Hindlimb muscle (tissue), 1 donor: ENCODE measurements around the gene PDSS2. TPM values are rescaled to one million over a fixed set of nuclear protein-coding genes. Genes with fewer than 3 reads are reported as not detected.
"Not testable (repeated sequence)": the region's sequence is repeated elsewhere in the genome, so short reads cannot be mapped to it uniquely, and the experiment has no call there.

ENCODE experiments used
- DNase-seq: peaks from one replicate; pipeline ENCODE4 v3.0.0-alpha.2; 2013
- polyA plus RNA-seq: library from polyadenylated mRNA; unstranded; fragments of 120-200 nt; gene quantifications from one replicate; pipeline ENCODE4 v1.2.1, GENCODE V29; 2013; ENCODE audit not compliant: insufficient read length

PDSS2 gene
- polyA plus RNA-seq, 1 donor = 8.8 TPM

DNA sequence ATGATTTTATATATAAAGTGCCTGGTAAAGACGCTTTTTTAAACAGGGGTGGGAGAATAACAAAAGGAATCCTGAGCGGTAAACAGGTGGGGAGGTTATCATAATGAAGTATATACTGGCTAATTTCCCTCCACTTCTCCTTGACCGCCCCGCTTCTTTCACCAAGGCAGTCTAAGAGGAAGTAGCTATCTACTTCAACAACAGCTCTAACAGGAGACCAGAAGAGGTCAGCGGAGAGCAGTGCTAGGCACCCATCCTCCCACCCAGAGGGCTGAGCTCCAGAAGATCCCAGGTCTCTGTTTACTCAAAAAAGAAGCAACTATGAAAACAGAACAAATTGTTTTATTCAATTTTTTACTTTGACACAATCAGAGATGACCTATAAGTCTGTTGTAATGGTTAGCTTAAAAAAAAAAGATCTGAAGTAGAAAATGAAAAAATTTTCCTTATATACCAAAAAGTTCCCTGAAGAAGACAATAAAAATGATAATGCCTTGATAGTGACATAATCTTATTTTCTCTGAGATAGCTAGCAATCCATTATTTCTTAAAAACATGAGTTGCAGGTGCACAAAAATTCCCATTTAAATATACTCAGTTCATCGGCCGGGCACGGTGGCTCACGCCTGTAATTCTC lies 141.1 kb downstream of the PDSS2 start:
- peak; percentile 63 for DNase-seq

DNA sequence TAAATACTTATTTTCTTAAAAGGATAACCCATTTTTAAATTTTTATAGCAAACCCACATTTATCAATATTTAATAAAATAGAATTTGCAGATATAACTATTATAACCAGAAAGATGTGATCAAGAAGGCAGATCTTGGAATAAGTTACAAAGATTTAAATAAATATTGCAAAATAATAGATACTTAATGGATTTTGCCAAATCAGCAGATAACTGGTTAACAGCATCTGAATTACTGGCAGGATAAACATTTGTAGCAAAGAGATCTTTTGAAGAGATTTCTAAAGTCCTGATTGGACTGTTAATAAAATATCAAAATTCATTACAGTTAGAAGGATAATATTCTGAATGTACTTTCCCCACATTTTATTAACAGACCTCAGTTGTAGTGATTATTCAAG lies 144.2 kb downstream of the PDSS2 start:
- DNase-seq = no peak

DNA sequence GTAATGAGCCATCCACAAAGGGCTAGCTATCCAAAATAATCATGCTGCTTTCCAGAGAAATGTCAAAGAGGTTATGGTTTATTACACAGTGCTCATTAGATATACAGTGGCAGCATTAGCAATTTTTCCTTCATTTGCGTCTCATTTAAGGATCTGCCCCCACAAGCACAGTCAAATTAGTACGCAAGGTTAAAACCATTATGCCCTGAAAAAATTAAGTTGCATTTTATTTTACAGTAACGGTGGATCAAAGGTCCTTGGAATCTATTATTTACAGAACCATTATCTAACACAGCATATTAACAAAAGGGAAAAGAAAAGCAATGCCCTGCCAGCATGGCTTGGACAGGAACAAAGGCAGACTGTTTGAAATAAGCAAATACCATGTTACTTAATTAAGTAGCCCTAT lies 144.8 kb downstream of the PDSS2 start:
- no peak for DNase-seq

DNA sequence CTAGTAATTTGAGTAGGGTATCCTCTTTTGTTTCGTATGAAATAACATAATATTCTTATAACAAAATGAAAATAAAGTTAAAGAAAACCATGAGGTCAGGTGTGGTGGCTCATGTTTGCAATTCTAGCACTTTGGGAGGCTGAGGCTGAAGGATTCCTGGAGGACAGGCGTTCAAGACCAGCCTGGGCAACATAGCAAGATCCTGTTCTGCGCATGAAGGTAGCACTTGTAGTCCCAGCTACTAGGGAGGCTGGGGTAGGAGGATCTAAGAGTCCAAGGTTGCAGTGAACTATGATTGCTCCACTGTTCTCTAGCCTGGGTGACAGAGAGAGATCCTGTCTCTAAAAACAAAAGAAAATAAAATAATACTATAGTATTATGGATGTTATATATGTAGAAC lies 145.6 kb downstream of the PDSS2 start:
- no peak for DNase-seq

DNA sequence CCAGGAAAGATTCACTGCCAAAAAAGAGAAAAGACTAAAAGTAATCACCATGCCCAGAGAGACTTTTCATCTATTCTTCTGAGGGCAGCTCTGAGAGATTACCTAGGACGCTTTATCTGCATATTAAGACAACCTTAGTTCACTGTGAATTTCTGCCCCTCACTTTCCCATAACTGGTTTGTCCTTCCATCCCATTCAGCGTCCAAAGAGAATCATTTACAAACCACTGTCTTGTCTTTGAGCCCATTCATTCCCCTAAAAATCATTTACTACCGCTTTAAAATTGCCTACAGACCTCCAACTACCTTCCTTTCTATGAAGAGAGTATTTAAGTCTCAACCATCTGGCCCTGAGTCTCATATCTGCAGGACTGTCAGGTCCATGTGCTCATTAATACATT lies 149.0 kb downstream of the PDSS2 start:
- DNase-seq = no peak

DNA sequence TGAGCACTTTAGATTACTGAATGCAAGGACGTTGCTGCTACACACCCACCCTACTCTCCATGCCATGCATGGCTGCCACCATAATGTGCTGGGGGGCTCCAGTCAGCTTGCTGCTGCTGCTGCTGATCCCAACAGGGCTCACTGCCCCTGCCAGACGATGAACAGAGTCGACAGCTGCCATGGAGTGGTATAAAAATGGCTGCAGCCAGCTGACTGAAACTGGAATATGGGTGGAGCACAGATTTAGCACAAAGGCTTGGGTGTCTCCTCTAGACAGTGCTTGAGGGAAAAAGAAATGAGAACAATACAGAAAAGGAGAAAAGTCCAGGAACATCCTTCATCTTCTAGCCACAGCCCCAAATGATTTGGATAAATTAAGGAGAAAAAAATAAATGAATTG lies 150.7 kb downstream of the PDSS2 start:
- DNase-seq = no peak

DNA sequence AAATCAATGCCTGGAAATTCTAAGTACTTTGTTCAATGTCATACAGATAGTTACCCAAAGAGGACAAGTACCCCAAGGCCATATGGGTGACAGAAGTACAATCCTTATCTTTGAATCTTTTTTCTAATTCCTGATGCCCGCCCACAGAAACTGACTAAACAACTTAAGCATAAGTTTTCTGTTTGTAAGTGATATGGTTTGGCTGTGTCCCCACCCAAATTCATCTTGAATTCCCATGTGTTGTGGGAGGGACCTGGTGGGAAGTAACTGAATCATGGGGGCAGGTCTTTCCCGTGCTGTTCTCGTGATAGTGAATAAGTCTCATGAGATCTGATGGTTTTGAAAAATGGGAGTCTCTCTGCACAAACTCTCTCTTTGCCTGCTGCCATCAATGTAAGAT lies 153.4 kb downstream of the PDSS2 start:
- DNase-seq = not testable (repeated sequence)

DNA sequence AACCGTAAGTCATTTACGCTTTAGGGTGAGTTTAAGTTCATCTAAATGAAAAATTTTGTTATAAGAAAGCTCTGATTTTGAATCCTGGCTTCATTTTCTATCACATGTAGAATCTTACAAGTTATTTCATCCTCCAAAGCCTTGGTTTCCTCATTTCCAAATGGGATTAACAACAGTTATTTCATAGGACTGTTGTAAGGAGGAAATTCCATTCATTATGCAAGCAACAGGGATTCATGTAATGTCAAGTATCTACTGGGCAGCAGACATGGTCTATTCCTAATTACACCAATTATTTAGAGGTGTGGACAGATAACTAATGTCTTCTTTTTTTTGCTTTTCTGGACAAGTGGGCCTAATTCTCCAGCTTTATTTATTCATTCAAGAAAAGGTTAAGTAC lies 154.0 kb downstream of the PDSS2 start:
- DNase-seq = no peak

DNA sequence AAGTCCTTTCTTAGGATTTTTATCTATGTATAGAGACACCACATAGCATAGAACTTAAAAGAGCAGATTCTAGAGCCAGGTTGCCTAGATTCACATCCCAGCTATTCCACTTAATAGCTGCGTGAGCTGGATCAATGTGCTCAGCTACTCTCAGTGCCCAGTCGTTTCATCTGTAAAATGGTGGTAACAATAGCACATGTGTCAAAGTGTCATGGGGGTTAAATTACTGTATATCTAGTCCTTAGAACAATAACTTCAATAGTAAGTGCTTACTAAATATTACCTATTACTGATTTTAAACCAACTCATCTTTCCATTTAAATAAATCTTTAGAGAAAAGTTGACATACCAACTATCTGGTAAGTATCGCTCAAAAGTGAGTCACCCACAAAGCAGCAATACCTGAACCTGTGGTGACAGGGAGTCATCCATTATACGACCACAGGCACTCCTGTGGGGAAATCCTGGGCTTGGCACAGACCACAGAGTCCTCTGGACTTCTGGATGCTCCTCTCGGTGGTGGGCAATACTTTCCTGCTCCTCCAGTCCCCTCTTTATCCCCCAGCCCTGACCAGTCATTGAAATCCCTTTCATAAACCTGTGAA lies 154.8 kb downstream of the PDSS2 start:
- DNase-seq = no peak

DNA sequence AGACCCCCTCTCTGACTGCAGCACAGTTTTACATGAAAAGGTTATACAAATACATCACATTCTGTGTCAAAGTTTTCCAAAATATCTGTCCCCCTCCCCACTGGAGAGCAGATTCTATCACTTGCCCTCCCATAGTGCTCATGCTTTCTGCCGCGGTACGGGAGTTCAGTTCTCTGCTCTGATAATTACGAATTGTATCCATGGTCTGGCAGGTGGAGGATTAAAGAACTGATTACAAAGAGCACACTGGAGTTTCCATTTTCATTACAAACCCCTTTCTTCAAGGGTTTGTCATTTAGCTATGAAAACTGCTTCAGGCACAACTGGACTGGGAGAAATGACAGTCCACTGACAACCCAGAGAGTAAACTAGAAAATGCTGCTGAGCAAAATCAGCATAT lies 166.0 kb downstream of the PDSS2 start:
- no peak for DNase-seq

DNA sequence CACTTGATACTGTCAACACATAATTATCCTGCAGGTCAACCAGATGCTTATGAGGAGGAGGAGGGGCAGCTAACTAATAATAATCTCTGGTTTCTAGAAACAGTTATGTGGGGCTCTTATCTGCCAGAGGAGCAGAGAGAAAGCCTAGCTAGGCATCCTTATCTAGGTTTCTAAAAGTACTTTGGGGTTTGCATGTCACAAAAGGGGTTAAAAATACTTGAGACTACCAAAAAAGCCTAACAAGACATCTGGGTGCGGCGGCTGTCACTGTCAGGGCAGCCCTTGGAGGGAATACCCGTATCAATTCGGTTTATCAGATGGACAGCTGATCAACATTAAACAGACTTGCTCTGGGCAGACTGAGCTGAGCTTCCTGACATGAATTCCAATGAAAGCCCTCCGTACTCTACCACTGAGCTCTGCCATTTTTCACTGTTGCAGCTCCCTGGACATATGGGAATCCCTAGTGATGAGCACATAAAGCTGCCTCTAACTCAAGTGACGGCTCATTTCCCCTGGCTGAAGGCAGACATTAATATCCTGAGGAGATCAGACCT lies 166.6 kb downstream of the PDSS2 start:
- DNase-seq = no peak

DNA sequence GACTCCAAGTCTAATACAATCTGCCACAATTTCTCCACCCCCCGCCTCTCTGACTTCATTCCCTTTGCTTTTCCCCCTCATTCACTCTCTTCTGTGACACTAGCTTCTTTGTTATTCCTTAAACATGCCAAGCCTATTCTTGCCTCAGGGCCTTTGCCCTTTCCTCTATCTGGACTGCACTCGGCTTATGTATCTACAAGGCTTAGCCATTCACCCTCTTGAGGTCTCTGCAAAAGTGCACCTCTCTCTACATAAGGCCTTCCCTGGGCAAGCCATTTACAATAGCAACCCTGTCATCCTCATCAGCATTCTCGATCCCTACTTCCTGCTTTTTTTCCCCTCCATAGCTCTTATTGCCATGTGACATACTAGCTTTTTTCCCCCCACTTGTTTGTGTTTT lies 168.9 kb downstream of the PDSS2 start:
- no peak for DNase-seq

DNA sequence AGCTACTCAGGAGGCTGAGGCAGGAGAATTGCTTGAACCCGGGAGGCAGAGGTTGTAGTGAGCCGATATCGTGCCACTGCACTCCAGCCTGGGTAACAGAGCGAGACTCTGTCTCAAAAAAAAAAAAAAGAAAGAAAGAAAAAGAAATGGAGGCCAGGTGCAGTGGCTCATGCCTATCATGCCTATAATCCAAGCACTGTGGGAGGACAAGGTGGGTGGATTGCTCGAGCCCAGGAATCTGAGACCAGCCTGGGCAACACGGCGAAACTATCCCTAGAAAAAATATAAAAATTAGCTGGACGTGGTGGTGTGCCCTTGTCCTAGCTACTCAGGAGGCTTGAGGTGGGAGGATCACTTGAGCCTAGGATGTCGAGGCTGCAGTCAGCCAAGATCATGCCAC lies 170.1 kb downstream of the PDSS2 start:
- DNase-seq = not testable (repeated sequence)

DNA sequence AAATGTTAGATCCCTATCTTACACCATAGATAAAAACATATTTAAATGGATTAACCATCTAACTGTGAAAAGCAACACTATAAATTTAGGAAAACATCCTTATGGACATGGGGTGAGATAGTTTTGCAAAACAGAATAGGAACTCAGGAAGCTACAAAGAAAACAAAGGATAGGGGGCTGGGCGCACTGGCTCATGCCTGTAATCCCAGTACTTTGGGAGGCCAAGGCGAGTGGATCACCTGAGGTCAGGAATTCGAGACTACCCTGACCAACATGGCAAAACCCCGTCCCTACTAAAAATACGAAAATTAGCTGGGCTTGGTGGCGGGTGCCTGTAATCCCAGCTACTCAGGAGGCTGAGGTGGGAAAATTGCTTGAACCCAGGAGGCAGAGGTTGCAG lies 173.7 kb downstream of the PDSS2 start:
- not testable (repeated sequence) for DNase-seq

DNA sequence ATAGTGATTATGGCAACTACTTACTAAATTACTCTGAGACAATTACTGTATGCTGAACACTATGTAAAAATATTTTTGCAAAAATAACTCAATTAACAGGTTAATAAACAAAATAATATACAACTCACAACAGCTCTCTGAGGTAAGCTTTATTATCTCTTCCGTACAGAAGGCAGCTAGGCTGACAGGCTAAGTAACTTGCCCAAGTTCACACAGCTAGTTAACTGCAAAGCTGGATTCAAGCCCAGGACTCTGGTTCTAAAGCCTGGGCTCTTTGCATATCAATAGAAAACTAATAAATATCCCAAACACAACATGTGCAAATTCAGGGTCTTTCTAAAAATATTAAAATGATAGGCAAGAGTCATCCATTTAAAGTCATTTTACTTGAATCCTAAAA lies 174.6 kb downstream of the PDSS2 start:
- DNase-seq = peak; percentile 15

DNA sequence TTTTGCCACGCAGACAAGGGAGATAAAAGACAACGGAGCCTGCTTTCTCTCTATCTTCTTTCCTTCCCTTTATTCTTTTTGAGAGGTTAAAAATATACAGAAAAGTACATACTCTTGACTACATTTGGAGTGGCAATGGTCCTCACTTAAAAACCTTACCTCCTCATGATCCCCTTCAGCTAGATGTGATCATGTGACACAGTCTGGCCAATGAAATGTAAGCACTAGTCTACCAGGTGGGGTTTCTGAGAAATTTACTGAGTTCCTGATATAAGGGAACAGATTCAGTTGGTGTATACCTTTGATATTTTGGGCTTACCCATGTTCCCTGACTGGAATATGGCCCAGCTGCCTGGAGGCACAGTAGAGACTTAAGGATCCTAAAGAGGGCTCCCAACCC lies 178.6 kb downstream of the PDSS2 start:
- no peak for DNase-seq

DNA sequence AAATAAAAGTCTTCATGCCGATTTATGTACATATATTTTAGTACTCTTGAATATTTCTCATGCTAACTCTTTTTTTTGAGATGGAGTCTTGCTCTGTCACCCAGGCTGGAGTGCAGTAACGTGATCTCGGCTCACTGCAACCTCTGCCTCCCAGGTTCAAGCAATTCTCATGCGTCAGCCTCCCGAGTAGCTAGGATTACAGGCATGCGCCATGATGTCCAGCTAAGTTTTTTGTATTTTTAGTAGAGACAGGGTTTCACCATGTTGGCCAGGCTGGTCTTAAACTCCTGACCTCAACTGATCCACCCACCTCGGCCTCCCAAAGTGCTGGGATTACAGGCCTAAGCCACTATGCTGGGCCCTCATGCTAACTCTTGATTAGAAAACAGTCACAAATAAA lies 179.4 kb downstream of the PDSS2 start:
- DNase-seq = not testable (repeated sequence)

DNA sequence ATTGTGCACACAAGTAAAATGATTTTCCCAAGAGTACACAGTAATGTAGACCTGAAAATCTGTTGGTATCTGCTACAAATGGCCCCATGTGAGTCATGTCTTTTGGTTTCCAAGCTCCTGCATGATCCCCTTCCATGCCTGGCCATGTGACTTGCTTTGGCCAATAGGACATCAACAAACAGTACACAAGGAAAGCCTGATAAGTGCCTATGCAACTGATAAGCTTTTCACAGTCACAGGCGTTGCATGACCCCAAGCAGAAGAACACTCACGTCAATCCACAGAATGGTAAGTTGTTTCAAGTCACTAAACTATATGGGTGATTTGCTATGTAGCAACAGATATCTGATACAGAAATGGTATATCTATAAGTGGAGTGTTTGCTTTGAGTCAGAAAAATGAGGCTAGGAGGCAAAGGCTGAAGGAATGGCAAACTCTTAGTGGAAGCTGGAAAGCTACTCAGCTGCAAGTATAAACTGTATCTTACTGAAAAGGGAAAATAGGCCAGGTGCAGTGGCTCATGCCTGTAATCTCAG lies 184.0 kb downstream of the PDSS2 start:
- no peak for DNase-seq

DNA sequence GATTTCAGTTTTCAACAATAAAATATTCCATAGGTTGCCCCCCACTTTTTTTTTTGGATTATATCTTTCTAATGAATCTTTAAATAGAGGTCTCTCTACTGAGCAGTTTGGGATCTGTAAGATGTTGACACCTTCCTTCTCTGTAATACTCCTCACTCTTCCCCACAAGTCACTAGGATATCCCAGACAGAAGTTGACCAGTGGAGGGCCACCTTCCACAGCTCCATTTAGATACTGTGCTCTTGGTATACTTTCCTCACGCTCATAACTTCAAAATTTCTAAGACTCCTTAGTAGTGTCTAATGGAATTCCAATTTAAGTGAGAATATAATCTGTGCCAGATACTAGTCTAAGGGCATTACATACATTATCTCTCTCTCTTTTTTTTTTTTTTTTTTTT lies 185.1 kb downstream of the PDSS2 start:
- DNase-seq = no peak

DNA sequence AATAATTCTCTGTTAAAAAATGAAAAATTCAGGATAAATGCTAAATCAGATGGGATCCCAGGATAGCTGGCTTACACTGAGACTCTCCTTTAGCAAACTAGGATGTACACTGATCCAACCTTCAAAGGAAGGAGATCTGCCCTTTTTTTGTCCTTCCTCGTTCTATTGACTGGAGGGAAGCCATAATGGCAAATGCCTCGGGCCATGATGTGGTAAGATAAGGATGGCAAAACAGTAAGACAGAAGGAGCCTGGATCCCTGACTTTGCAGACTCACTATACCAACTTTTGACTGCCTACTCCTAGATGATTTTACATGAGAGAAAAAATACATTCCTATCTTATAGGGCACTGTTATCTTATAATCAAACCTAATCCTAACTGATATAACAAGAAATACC lies 187.1 kb downstream of the PDSS2 start:
- DNase-seq = no peak

DNA sequence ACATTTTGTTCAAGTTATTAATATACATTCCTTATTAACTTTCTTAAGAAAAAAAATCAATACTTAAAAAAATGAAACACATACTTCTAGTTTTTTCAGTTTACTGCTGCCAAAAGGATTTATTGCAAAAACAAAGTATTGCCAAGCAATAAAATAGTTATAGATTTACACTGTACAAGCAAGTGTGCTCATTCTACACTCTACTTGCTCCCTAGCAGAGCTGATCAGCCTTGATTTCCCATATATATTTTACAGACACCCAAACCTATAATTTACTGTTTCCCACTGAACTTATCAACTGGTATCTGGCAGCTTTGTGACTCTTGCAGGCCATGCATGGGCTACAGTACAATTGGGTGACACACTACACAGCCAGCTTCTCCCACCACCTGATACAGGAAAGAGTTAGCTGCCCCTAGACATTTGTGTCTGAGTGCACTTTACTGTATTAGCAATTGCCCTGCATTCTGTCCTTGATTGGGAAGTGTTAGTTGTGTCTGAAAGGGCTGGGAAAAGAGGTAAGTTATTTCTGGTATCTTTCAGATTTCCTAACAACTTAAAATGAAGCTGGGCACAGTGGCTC lies 188.1 kb downstream of the PDSS2 start:
- DNase-seq = no peak

DNA sequence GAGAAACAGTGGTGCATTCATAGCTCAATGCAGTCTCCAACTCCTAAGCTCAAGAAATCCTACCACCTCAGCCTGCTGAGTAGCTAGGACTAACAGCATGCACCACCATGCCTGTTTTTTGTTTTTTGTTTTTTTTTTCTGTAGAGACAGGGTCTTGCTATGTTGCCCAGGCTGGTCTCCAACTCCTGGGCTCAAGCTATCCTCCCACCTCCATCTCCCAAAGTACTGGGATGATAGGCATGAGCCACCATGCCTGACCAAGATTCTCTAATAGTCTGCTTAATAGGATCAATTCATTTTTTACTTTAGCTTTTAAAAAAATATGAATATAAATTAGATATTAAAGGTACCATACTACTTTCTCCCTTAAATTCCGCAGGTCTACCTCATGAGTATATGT lies 191.7 kb downstream of the PDSS2 start:
- DNase-seq = no peak

DNA sequence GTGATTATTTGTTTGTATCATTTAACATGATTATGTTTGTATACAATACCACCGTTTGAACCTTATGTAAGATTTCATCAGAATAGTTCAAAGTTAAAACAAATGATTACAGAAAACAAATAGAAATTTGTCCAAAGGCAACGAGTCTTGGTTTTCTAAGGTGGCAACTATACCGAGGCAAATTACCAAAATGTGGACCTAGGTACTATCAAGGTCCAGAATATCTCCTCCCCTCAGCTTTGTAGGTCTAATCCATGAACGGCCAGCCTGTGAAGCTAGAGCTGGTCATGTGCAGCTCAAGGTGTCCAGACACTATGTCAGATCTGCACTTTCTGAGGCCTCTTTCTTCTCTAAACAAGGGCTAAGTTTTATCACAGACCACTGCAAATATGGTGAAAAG lies 192.4 kb downstream of the PDSS2 start:
- no peak for DNase-seq

DNA sequence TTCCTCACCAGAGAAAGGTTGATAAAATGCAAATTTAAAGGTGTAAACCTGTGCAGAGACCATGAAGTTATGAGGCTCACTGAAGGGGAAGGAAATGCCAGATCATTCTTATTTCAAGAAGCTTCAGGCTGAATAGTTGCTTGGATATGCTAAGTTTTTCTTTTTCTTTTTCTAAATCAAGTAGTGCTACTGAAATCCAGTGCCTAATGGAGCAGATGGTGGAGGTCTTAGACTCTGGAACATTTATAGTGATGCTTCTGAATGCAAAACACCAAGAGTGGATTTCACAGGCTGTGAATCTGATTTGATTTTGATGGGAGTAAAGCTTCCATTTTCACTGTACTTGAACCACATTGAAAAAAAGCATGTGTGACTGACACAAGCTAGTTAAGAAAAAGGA lies 192.8 kb downstream of the PDSS2 start:
- DNase-seq = no peak
